Heart right ventricle (tissue), 16 donors: Measurements from ENCODE around the gene CREB3L1. TPM values are rescaled to one million over a fixed set of nuclear protein-coding genes. Genes with fewer than 3 reads are reported as not detected.

Source experiments
- ATAC-seq, 8 donors: fragments of 200-7000 bp; cut with Tn5 transposase; one replicate each; pipeline ENCODE4 v1.9.1; 2020; ENCODE audit warnings: mild to moderate bottlenecking in 8 of 8, moderate library complexity in 8 of 8, moderate number of reproducible peaks in 1 of 8
- DNase-seq, 2 donors: peaks; one replicate each; pipeline ENCODE4 v3.0.0-alpha.2; 2020
- H3K27ac ChIP-seq, 10 donors: fragments of 200-600 bp; sonication (generic) in 2 of 10; one replicate each; pipeline versions ENCODE4 v1.5.0 to v1.8.0; 2020 to 2022; ENCODE audit warnings: mild to moderate bottlenecking in 3 of 10
- H3K27me3 ChIP-seq, 7 donors: fragments of 200-600 bp; one replicate each; pipeline ENCODE4 v1.8.0; 2021 to 2022; ENCODE audit warnings: mild to moderate bottlenecking in 2 of 7
- H3K36me3 ChIP-seq, 9 donors: fragments of 200-600 bp; sonication (generic) in 1 of 9; one replicate each; pipeline versions ENCODE4 v1.5.0 to v1.8.0; 2020 to 2022; ENCODE audit warnings: mild to moderate bottlenecking in 2 of 9
- H3K4me1 ChIP-seq, 9 donors: fragments of 200-600 bp; sonication (generic) in 1 of 9; one replicate each; pipeline versions ENCODE4 v1.5.0 to v1.8.0; 2020 to 2022; ENCODE audit warnings: mild to moderate bottlenecking in 4 of 9
- H3K4me3 ChIP-seq, 10 donors: fragments of 200-600 bp; sonication (generic) in 2 of 10; one replicate each; pipeline versions ENCODE4 v1.5.0 to v1.8.0; 2020 to 2022; ENCODE audit warnings: mild to moderate bottlenecking in 7 of 10, moderate library complexity in 2 of 10
- H3K9me3 ChIP-seq, 11 donors: fragments of 200-600 bp in 10 of 11; sonication (generic) in 2 of 11; one replicate each; pipeline versions ENCODE4 v1.5.0 to v1.8.0; 2013 to 2022; ENCODE audit warnings: mild to moderate bottlenecking in 2 of 11, control low read depth in 1 of 11, moderate library complexity in 1 of 11
- CTCF ChIP-seq, 9 donors: fragments of 200-600 bp; sonication (generic) in 2 of 9; IDR thresholded peaks; one replicate each; pipeline versions ENCODE4 v1.5.0 to v1.8.0; 2021 to 2022; ENCODE audit warnings: antibody characterized with exemption in 9 of 9, mild to moderate bottlenecking in 5 of 9, moderate library complexity in 1 of 9
- WGBS, 2 donors: extraction: QIAGEN DNeasy Blood & Tissue Kit; methylation state at CpG; one replicate each; pipeline ENCODE4 v1.1.7; 2013; ENCODE audit warnings: inconsistent platforms in 1 of 2; 5-methylcytosine and 5-hydroxymethylcytosine counted together
- intact Hi-C, 10 donors: fragments of 100-400 bp; cut with DNase I; formaldehyde crosslinking; loops; one replicate each; pipeline versions ENCODE4 v1.11.1 to v1.14.2; 2022
- polyA plus RNA-seq, 2 donors: library from polyadenylated mRNA; stranded (reverse); fragments of 200-250 nt; gene quantifications; one replicate each; pipeline ENCODE4 v1.2.3, GENCODE V29; 2013
- total RNA-seq, 10 donors: library from RNA; stranded (reverse); fragmentation: NEBNext Ultra II Directional in 3 of 10; extraction: Animal tissue kit (Norgen Biotek cat#: 25700) in 3 of 10; gene quantifications; one replicate each; pipeline versions ENCODE4 v1.2.1 to v1.2.4, GENCODE V29; 2021 to 2023
- donor health status: Arrhythmogenic right ventricular cardiomyopathy.
- donor health status: ischemic (EF 13 %, LVEDD 7.1; RV severe dilation, severe dysfunction).
- donor health status: healthy with polysubstance abuse.
- donor health status: DM: no; HTN: yes; CAD: no.
- donor health status: DM: no; HTN: no; CAD: no.
- donor health status: ischemic (EF 25% LVEDD 6.9; RV normal size, moderate dysfunction).
- donor health status: ischemic (EF 25% LVEDD 5.7; RV mildly dilated, moderate dysfunction).
- donor health status: healthy.
- donor health status: DM: yes; HTN: yes; CAD: no.
- donor health status: Ischemic cardiomyopathy.
- donor health status: ischemic (EF 35%, LVEDD 5.7; RV mildly dilated, moderate dysfunction).
- donor health status: nonischemic (EF 11% LVEDD 7.7; RV severe dilation, severe dysfunction).
- donor health status: DM: yes; HTN: yes; CAD: no.
- donor health status: PGD.
- donor health status: ischemic (EF 29% LVEDD 5.4; RV normal size, mild dysfunction).
- donor health status: nonischemic (EF 23%, LVEDD 6.1; RV moderate dilation, normal function).

The CREB3L1 gene
- total and polyA plus RNA-seq, 12 donors, result 9.7 to 127 (median 36.1) TPM

GRCh38 chr11:46347637-46348311 lies 70.3 kb downstream of the CREB3L1 start:
- peaks cover 22 to 85% (median 72%) of the 10 kb centered on the region in 9 donors for H3K4me1 ChIP-seq
- peak in 2 of 8 donors; percentile 1 to 3 for ATAC-seq
- no peak for DNase-seq
- H3K27me3 ChIP-seq, result no peaks in the 10 kb centered on the region
- no peaks in the 10 kb centered on the region for H3K36me3 ChIP-seq
- TF ChIP-seq CTCF (IDR thresholded peaks at IDR 0.05), result no peak
- H3K27ac ChIP-seq, result peak overlapping the region in 9 of 10 donors; percentile 49 to 91 (median 73)
- WGBS, 2 donors, result 2 to 22% methylated on average over 60 to 63 of the region's 63 CpGs
- intact Hi-C loops, result loop anchor here in 1 of 10 donors (2.0 kb wide), 1 partner anchor 15 kb away; no protein-coding TSS in a partner anchor
- peak overlapping the region; percentile 51 to 94 (median 84) for H3K4me3 ChIP-seq
- no peaks in the 10 kb centered on the region for H3K9me3 ChIP-seq

GRCh38 chr11:46348566-46349401 lies 71.3 kb downstream of the CREB3L1 start:
- intact Hi-C loops, result loop anchor here in 1 of 10 donors (2.0 kb wide), 1 partner anchor 14 kb away; no protein-coding TSS in a partner anchor
- Histone ChIP-seq H3K9me3 (no peaks in the 10 kb centered on the region), H3K27ac (peak overlapping the region in 7 of 10 donors; percentile 7 to 91 (median 73)), H3K4me1 (peaks cover 22 to 86% (median 70%) of the 10 kb centered on the region in 9 donors), H3K36me3 (peaks cover 0 to 10% (median 0%) of the 10 kb centered on the region in 9 donors), H3K4me3 (peak overlapping the region in 9 of 10 donors; percentile 51 to 89 (median 84)), H3K27me3 (no peaks in the 10 kb centered on the region)
- ATAC-seq, result peak in 2 of 8 donors; percentile 2 to 5
- 55 to 57% methylated on average over 18 of the region's 18 CpGs for WGBS, 2 donors
- TF ChIP-seq CTCF (IDR thresholded peaks at IDR 0.05), result no peak
- no peak for DNase-seq

- 52 to 60% methylated on average over 3 of the region's 3 CpGs for WGBS, 2 donors
- H3K4me3 ChIP-seq, result no peak overlapping the region
- H3K4me1 ChIP-seq, result peaks cover 22 to 79% (median 64%) of the 10 kb centered on the region in 9 donors
- no peak for TF ChIP-seq CTCF (IDR thresholded peaks at IDR 0.05)
- no peaks in the 10 kb centered on the region for H3K9me3 ChIP-seq
- ATAC-seq (no peak), DNase-seq (no peak)
- H3K27me3 ChIP-seq, result no peaks in the 10 kb centered on the region
- intact Hi-C loops, result no loop called here
- peaks cover 0 to 17% (median 0%) of the 10 kb centered on the region in 9 donors for H3K36me3 ChIP-seq
- H3K27ac ChIP-seq, result peak overlapping the region in 8 of 10 donors; percentile 35 to 91 (median 75)
Observed at GRCh38 chr11:46350695-46351094, 73.2 kb downstream of the CREB3L1 start.

- TF ChIP-seq CTCF (IDR thresholded peaks at IDR 0.05), result no peak
- Histone ChIP-seq H3K27ac (peak overlapping the region in 9 of 10 donors; percentile 35 to 91 (median 74)), H3K9me3 (no peaks in the 10 kb centered on the region), H3K4me3 (no peak overlapping the region), H3K36me3 (peaks cover 0 to 21% (median 0%) of the 10 kb centered on the region in 9 donors), H3K27me3 (no peaks in the 10 kb centered on the region), H3K4me1 (peaks cover 22 to 81% (median 64%) of the 10 kb centered on the region in 9 donors)
- WGBS, 2 donors, result 73 to 83% methylated on average over 8 of the region's 8 CpGs
- DNase-seq, result no peak
- no peak for ATAC-seq
- intact Hi-C loops, result no loop called here
Observed at GRCh38 chr11:46351148-46351547, 73.7 kb downstream of the CREB3L1 start.
